ENCODE data around the gene GSTO2. TPM values are rescaled to one million over a fixed set of nuclear protein-coding genes. Genes with fewer than 3 reads are reported as not detected.

The GSTO2 gene
- total and polyA plus RNA-seq, 2 of the 13 experiments (the other 11 are each of a cell fraction or from before 2014, with no cell fraction given) = 2.1 to 7.9 TPM

- TF ChIP-seq FOXO4 (CRISPR knock-in tag; conservative IDR thresholded peaks at IDR 0.05) (no peak), ZFP82 (CRISPR knock-in tag; IDR thresholded peaks at IDR 0.05; ENCODE audit: borderline replicate concordance) (no peak), DNMT3B (CRISPR knock-in tag; conservative IDR thresholded peaks at IDR 0.05) (no peak), ZNF253 (CRISPR knock-in tag; IDR thresholded peaks at IDR 0.05; ENCODE audit: borderline replicate concordance) (no peak), ZNF501 (CRISPR knock-in tag; IDR thresholded peaks at IDR 0.05) (peak; percentile 73), ZNF839 (CRISPR knock-in tag; IDR thresholded peaks at IDR 0.05; ENCODE audit: borderline replicate concordance) (no peak), FLYWCH1 (CRISPR knock-in tag; IDR thresholded peaks at IDR 0.05) (no peak), ARID4A (CRISPR knock-in tag; IDR thresholded peaks at IDR 0.05; ENCODE audit: borderline replicate concordance) (peak; percentile 27; the same call in 1 of the 2 replicates), RXRA (CRISPR knock-in tag; IDR thresholded peaks at IDR 0.05) (0 out of 2 replicates have a peak, but pooled peaks have one; percentile 60), MAFF (IDR thresholded peaks at IDR 0.05; ENCODE audit: low read depth, low read length) (peak; percentile 58; the same call in 1 of the 2 replicates), SMAD3 (CRISPR knock-in tag; IDR thresholded peaks at IDR 0.05) (no peak; the same call in 1 of the 2 replicates), ADNP (CRISPR knock-in tag; IDR thresholded peaks at IDR 0.05) (no peak), NR2F6 (IDR thresholded peaks at IDR 0.05) (no peak), NR2F6 (CRISPR knock-in tag; IDR thresholded peaks at IDR 0.05) (no peak; the same call in 1 of the 2 replicates), ZBTB3 (CRISPR knock-in tag; IDR thresholded peaks at IDR 0.05; ENCODE audit: borderline replicate concordance, low read depth) (no peak), PHF21A (CRISPR knock-in tag; IDR thresholded peaks at IDR 0.05) (no peak), MXD1 (CRISPR knock-in tag; IDR thresholded peaks at IDR 0.05) (no peak), KDM6A (CRISPR knock-in tag; IDR thresholded peaks at IDR 0.05; ENCODE audit: low read depth) (no peak), NFRKB (IDR thresholded peaks at IDR 0.05) (no peak), TMF1 (CRISPR knock-in tag; IDR thresholded peaks at IDR 0.05; ENCODE audit: low read depth) (no peak), AGO1 (IDR thresholded peaks at IDR 0.05; ENCODE audit: low read depth, low read length, poor library complexity, severe bottlenecking) (no peak), SRSF1 (optimal IDR thresholded peaks at IDR 0.05; ENCODE audit: low read depth, low read length) (no peak), EEA1 (CRISPR knock-in tag; IDR thresholded peaks at IDR 0.05; ENCODE audit: borderline replicate concordance) (no peak), ZNF550 (CRISPR knock-in tag; IDR thresholded peaks at IDR 0.05; ENCODE audit: borderline replicate concordance) (no peak), BCL6 (CRISPR knock-in tag; IDR thresholded peaks at IDR 0.05) (0 out of 2 replicates have a peak, but pooled peaks have one; percentile 8)
Measured at GRCh38 chr10:104291439-104291951, 22.5 kb downstream of the GSTO2 start (continued).

Measured in HepG2 (cell line).